RWPE2 (cell line): Measurements from ENCODE around the gene SERP2.

Experiments
- ATAC-seq: fragments of 200-7000 bp; cut with Tn5 transposase; 3 replicates; pipeline ENCODE4 v1.9.1; 2021; ENCODE audit warnings: low read depth
- DNase-seq: peaks from one replicate; pipeline ENCODE4 v3.0.0-alpha.2; 2020; ENCODE audit warnings: low spot score
- H3K27ac ChIP-seq: fragments of 450-650 bp; 2 replicates; pipeline ENCODE4 v1.5.1; 2017; ENCODE audit warnings: mild to moderate bottlenecking; ENCODE audit not compliant: poor library complexity, severe bottlenecking
- H3K27me3 ChIP-seq: fragments of 250-450 bp; sonication (Bioruptor Pico); 2 replicates; pipeline ENCODE4 v1.5.1; 2021; ENCODE audit warnings: mild to moderate bottlenecking, moderate library complexity; ENCODE audit not compliant: insufficient read depth, poor library complexity, severe bottlenecking
- H3K36me3 ChIP-seq: fragments of 250-450 bp; sonication (Bioruptor Pico); 2 replicates; pipeline ENCODE4 v1.5.1; 2020; ENCODE audit warnings: low read depth, mild to moderate bottlenecking, moderate library complexity
- H3K4me1 ChIP-seq: fragments of 250-450 bp; sonication (Bioruptor Pico); 2 replicates; pipeline ENCODE4 v1.5.1; 2021; ENCODE audit warnings: mild to moderate bottlenecking, moderate library complexity; ENCODE audit not compliant: insufficient read depth, poor library complexity, severe bottlenecking
- H3K4me3 ChIP-seq: fragments of 250-450 bp; sonication (Bioruptor Pico); 2 replicates; pipeline ENCODE4 v1.5.1; 2021; ENCODE audit warnings: mild to moderate bottlenecking, moderate library complexity; ENCODE audit not compliant: severe bottlenecking
- H3K9me3 ChIP-seq: fragments of 250-450 bp; sonication (Bioruptor Pico); 2 replicates; pipeline ENCODE4 v1.5.1; 2021; ENCODE audit warnings: mild to moderate bottlenecking, moderate library complexity; ENCODE audit not compliant: severe bottlenecking
- TF ChIP-seq, protein P1 (sequence below): fragments of 450-650 bp; IDR thresholded peaks from one replicate; pipeline ENCODE4 v1.5.1; 2017; ENCODE audit warnings: mild to moderate bottlenecking, moderate library complexity; ENCODE audit not compliant: poor library complexity, severe bottlenecking

The SERP2 gene

GRCh38 chr13:44384778-44385177, 11.2 kb downstream of the SERP2 start:
- ATAC-seq (no peak), DNase-seq (no peak)
- H3K4me3 ChIP-seq = no peak overlapping the region
- no peaks in the 10 kb centered on the region for H3K27me3 ChIP-seq
- H3K4me1 ChIP-seq = peaks cover 9% of the 10 kb centered on the region
- H3K27ac ChIP-seq = no peak overlapping the region
- no peaks in the 10 kb centered on the region for H3K36me3 ChIP-seq
- TF ChIP-seq, protein P1, sequence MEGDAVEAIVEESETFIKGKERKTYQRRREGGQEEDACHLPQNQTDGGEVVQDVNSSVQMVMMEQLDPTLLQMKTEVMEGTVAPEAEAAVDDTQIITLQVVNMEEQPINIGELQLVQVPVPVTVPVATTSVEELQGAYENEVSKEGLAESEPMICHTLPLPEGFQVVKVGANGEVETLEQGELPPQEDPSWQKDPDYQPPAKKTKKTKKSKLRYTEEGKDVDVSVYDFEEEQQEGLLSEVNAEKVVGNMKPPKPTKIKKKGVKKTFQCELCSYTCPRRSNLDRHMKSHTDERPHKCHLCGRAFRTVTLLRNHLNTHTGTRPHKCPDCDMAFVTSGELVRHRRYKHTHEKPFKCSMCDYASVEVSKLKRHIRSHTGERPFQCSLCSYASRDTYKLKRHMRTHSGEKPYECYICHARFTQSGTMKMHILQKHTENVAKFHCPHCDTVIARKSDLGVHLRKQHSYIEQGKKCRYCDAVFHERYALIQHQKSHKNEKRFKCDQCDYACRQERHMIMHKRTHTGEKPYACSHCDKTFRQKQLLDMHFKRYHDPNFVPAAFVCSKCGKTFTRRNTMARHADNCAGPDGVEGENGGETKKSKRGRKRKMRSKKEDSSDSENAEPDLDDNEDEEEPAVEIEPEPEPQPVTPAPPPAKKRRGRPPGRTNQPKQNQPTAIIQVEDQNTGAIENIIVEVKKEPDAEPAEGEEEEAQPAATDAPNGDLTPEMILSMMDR = no peak
- no peaks in the 10 kb centered on the region for H3K9me3 ChIP-seq

DNA sequence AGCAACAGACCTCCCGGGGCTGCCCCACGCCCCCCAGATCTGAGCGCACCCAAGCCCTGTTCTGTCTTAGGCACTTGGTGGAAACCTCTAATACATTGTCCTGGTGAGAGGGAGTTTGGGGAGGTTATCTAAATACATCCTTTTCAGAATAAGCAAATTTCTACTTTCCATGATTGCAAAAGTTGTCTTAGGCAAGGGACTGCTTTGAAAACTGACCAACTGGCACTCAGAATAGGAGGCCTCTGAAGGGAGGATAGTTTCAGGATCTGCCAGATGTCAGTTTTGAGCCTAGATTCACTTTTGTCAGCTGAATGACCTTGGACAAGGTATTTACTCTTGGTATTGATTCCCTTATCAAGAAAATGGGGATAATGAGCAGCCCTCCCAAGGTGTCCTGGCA, 11.8 kb downstream of the SERP2 start:
- Histone ChIP-seq H3K4me3 (no peak overlapping the region), H3K4me1 (peaks cover 4% of the 10 kb centered on the region), H3K9me3 (no peaks in the 10 kb centered on the region), H3K36me3 (no peaks in the 10 kb centered on the region), H3K27ac (no peak overlapping the region), H3K27me3 (no peaks in the 10 kb centered on the region)
- no peak for DNase-seq
- TF ChIP-seq, protein P1 = no peak
- no peak for ATAC-seq

- no peaks in the 10 kb centered on the region for H3K9me3 ChIP-seq
- DNase-seq (no peak), ATAC-seq (no peak)
- no peaks in the 10 kb centered on the region for H3K36me3 ChIP-seq
- H3K4me1 ChIP-seq = no peaks in the 10 kb centered on the region
- H3K27ac ChIP-seq = no peak overlapping the region
- TF ChIP-seq, protein P1 = no peak
- H3K27me3 ChIP-seq = no peaks in the 10 kb centered on the region
- H3K4me3 ChIP-seq = no peak overlapping the region
Measured at GRCh38 chr13:44385847-44386246, 12.2 kb downstream of the SERP2 start.

DNA sequence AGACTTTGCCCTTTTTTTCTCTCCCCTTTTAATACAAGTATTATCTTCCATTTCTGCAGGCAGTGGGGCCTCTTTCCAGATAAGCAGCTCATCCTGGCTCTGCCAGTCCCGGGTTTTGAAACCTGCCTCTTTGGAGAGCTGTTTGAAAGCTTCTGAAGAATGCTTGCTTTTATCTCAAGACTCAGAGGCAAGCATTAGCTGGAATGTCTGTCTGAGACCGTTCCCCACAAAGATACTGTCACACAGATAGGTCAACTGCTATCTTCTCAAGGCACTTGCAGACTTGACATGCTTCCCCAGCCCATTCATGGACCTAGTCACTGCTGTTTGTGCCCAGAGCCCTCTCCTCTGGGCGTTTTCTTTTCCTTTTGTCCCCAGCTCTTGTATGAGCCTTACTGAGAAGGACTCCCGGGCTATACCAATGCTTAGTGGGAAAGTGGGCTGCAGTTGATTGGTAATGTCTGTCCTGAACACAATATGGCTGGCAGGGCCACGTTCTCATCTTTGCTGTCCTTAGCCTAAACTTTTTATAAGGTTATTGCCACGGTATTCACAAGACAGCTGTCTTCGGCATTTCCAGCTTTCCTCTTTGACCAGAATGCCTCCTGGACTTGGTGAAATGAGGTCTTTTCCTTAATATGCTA, 13.4 kb downstream of the SERP2 start:
- TF ChIP-seq, protein P1 = no peak
- no peak overlapping the region for H3K27ac ChIP-seq
- H3K4me1 ChIP-seq = no peaks in the 10 kb centered on the region
- no peaks in the 10 kb centered on the region for H3K27me3 ChIP-seq
- no peak overlapping the region for H3K4me3 ChIP-seq
- no peak for DNase-seq
- no peaks in the 10 kb centered on the region for H3K9me3 ChIP-seq
- no peaks in the 10 kb centered on the region for H3K36me3 ChIP-seq
- no peak for ATAC-seq

GRCh38 chr13:44388427-44389059, 14.9 kb downstream of the SERP2 start:
- Histone ChIP-seq H3K36me3 (no peaks in the 10 kb centered on the region), H3K27me3 (no peaks in the 10 kb centered on the region), H3K4me1 (no peaks in the 10 kb centered on the region), H3K9me3 (no peaks in the 10 kb centered on the region), H3K4me3 (no peak overlapping the region), H3K27ac (no peak overlapping the region)
- no peak for ATAC-seq
- no peak for DNase-seq
- TF ChIP-seq, protein P1 = no peak
